SK-N-MC (cell line): ENCODE data around the gene ROBO2.

Experiments used
- DNase-seq: peaks from one replicate; pipeline ENCODE4 v3.0.0-alpha.2; 2011; ENCODE audit warnings: low read depth, low spot score
- H3K27ac ChIP-seq: fragments of 200-600 bp; sonication (generic); 2 replicates; pipeline ENCODE4 v1.5.1; 2016; ENCODE audit warnings: mixed run types
- H3K36me3 ChIP-seq: fragments of 200-600 bp; sonication (generic); 2 replicates; pipeline ENCODE4 v1.6.1; 2017; ENCODE audit warnings: antibody characterized with exemption, low read length, mixed read lengths; ENCODE audit not compliant: insufficient read depth
- H3K4me3 ChIP-seq: fragments of 200-600 bp; sonication (generic); 2 replicates; pipeline ENCODE4 v1.5.1; 2016
- H3K9ac ChIP-seq: fragments of 200-600 bp; sonication (generic); 2 replicates; pipeline ENCODE4 v1.8.0; 2017; ENCODE audit warnings: mixed run types, mixed read lengths; ENCODE audit not compliant: insufficient read length
- H3K9me3 ChIP-seq: fragments of 200-600 bp; sonication (generic); 2 replicates; pipeline ENCODE4 v1.6.1; 2017; ENCODE audit warnings: low read depth, mild to moderate bottlenecking, antibody characterized with exemption, low read length, moderate library complexity, mixed read lengths
- EZH2 ChIP-seq: fragments of 200-600 bp; sonication (generic); IDR thresholded peaks from one replicate; pipeline ENCODE4 v1.6.1; 2017; ENCODE audit warnings: antibody characterized with exemption
- FOXP2 ChIP-seq: optimal IDR thresholded peaks from 2 replicates; pipeline ENCODE3; 2011; ENCODE audit warnings: mild to moderate bottlenecking, moderate library complexity; ENCODE audit not compliant: insufficient read depth; ENCODE audit errors: extremely low read length, control extremely low read depth
- POLR2AphosphoS5 ChIP-seq: IDR thresholded peaks from 2 replicates; pipeline ENCODE4 v1.6.1; 2012; ENCODE audit warnings: mild to moderate bottlenecking, low read depth, low read length, borderline replicate concordance

ROBO2 gene

DNA sequence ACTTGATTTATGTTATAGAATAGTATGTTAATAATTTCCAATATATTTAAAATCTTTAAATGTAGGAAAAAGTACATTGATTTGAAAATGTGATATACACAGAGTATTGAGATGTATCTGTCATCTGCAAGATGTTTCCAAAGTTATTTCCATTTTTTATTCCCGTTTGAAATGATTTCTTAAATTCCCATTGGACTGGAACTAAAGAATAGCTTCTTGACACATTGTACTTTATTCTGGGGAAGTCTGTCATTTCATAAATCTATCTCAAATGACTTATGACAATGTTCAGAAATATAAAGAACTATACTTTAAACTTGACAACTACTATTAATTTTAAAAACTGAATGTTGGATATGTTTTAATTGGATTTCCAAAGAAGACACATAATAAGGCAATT is 489.6 kb downstream of the ROBO2 start:
- Histone ChIP-seq H3K9me3 (no peaks in the 10 kb centered on the region), H3K27ac (no peak overlapping the region), H3K36me3 (no peaks in the 10 kb centered on the region), H3K9ac (no peak overlapping the region), H3K4me3 (no peak overlapping the region)
- DNase-seq, result no peak
- no peak for TF ChIP-seq POLR2AphosphoS5
- no peak for TF ChIP-seq EZH2
- TF ChIP-seq FOXP2, result no peak

- no peak for TF ChIP-seq FOXP2
- TF ChIP-seq POLR2AphosphoS5, result no peak
- no peak for TF ChIP-seq EZH2
- Histone ChIP-seq H3K9ac (no peak overlapping the region), H3K9me3 (no peaks in the 10 kb centered on the region), H3K4me3 (no peak overlapping the region), H3K36me3 (no peaks in the 10 kb centered on the region), H3K27ac (no peak overlapping the region)
- no peak for DNase-seq
Measured at GRCh38 chr3:77530870-77531269, 491.0 kb downstream of the ROBO2 start.

DNA sequence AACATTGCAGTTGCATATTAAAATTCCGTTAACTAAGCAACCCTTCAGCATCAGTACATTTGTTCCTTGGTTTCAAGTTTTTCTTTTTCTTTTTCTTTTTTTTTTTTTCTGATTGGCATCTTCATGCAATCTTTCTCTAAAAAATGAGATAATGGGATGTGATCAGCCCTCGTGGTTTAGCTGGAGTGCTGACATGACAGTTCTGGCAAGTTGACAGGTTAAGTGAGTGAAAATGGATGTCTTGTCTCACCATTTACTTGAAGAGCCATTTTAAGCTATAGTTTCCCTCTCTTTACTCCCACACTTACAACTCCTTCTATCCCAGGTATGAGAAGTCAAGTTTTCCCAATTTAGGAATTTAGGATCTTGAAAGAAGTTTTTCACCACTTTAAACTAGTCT is 495.2 kb downstream of the ROBO2 start:
- no peak overlapping the region for H3K27ac ChIP-seq
- H3K9ac ChIP-seq, result no peak overlapping the region
- no peaks in the 10 kb centered on the region for H3K36me3 ChIP-seq
- no peak overlapping the region for H3K4me3 ChIP-seq
- no peak for TF ChIP-seq FOXP2
- no peak for TF ChIP-seq POLR2AphosphoS5
- TF ChIP-seq EZH2, result no peak
- no peaks in the 10 kb centered on the region for H3K9me3 ChIP-seq
- DNase-seq, result no peak

DNA sequence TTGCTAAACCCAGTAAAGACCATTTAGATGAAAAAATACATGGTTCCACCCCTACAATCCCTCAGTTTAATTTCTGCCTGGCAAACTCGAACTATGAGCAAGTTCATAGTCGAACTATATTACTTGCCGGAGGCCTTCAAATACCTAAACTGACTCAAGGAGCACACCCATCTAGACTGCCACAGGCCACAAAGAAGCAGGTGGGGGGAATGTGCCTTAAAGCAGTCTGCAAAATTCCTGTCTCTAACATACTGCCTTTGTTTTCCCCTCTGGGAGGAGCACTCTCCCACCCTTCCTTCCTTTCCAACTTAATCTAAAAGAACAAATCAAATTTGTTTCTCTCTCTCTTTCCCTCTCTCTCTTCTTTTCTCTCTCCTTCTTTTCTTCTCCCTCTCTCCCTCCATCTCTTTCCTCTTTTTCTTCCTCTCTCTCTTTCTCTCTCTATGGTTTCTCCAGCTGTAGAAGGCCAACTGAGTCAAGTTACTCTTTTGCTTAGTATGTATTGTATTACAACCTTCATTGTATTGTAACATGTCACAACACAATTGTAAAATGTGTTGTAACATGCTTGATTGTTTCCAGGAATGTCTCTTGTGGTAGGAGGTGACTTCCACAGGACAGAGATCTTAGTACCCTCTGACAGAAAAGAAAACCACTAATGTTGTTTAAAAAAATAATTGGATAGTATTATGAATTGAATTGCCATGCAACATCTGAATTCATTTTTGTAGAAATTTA is 496.3 kb downstream of the ROBO2 start:
- no peak for TF ChIP-seq FOXP2
- TF ChIP-seq EZH2, result no peak
- no peak for TF ChIP-seq POLR2AphosphoS5
- Histone ChIP-seq H3K9ac (no peak overlapping the region), H3K27ac (no peak overlapping the region), H3K36me3 (no peaks in the 10 kb centered on the region), H3K4me3 (no peak overlapping the region), H3K9me3 (no peaks in the 10 kb centered on the region)
- no peak for DNase-seq

DNA sequence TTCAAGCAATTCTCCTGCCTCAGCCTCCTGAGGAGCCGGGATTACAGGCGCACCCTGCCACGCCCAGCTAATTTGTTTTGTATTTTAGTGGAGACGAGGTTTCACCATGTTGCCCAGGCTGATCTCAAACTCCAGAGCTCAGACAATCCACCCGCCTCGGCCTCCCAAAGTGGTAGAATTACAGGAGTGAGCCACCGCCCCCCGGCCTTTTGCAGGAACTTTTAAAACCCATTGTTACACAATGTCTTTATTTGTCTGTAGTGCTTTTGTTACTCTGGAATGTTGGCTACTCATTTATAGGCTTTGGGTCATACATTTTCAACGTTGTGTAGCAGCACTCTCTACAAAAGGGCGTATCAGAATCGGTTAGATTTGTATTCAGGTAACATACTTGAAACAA is 499.1 kb downstream of the ROBO2 start:
- no peak for DNase-seq
- Histone ChIP-seq H3K9ac (no peak overlapping the region), H3K9me3 (no peaks in the 10 kb centered on the region), H3K36me3 (no peaks in the 10 kb centered on the region), H3K27ac (no peak overlapping the region), H3K4me3 (no peak overlapping the region)
- TF ChIP-seq EZH2 (no peak), FOXP2 (no peak), POLR2AphosphoS5 (no peak)

GRCh38 chr3:77539677-77540076 is 499.8 kb downstream of the ROBO2 start:
- no peak for TF ChIP-seq FOXP2
- TF ChIP-seq EZH2, result no peak
- no peak for TF ChIP-seq POLR2AphosphoS5
- no peak overlapping the region for H3K27ac ChIP-seq
- no peak overlapping the region for H3K4me3 ChIP-seq
- no peaks in the 10 kb centered on the region for H3K9me3 ChIP-seq
- H3K36me3 ChIP-seq, result no peaks in the 10 kb centered on the region
- H3K9ac ChIP-seq, result no peak overlapping the region
- no peak for DNase-seq

- no peak for DNase-seq
- H3K27ac ChIP-seq, result no peak overlapping the region
- H3K36me3 ChIP-seq, result no peaks in the 10 kb centered on the region
- no peak overlapping the region for H3K9ac ChIP-seq
- TF ChIP-seq FOXP2 (no peak), POLR2AphosphoS5 (no peak), EZH2 (no peak)
- H3K9me3 ChIP-seq, result no peaks in the 10 kb centered on the region
- H3K4me3 ChIP-seq, result no peak overlapping the region
Measured at GRCh38 chr3:77541203-77541922, 501.5 kb downstream of the ROBO2 start.

DNA sequence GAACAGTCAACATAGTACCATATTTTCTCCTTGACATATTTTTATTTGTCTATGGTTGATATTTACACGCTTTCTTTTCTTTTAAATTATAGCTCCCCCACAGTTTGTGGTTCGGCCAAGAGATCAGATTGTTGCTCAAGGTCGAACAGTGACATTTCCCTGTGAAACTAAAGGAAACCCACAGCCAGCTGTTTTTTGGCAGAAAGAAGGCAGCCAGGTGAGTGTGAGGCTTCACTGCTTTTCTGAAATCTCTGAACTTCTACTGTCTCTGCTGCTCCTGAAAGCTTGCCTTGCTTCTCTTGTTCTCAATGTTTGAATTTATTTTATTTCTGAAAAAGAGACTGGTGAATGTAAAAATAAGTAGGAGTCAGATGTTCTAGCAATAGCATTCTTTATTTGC is 506.3 kb downstream of the ROBO2 start:
- H3K36me3 ChIP-seq, result no peaks in the 10 kb centered on the region
- no peaks in the 10 kb centered on the region for H3K9me3 ChIP-seq
- no peak overlapping the region for H3K27ac ChIP-seq
- H3K9ac ChIP-seq, result no peak overlapping the region
- no peak for DNase-seq
- TF ChIP-seq EZH2 (no peak), POLR2AphosphoS5 (no peak), FOXP2 (no peak)
- H3K4me3 ChIP-seq, result no peak overlapping the region

DNA sequence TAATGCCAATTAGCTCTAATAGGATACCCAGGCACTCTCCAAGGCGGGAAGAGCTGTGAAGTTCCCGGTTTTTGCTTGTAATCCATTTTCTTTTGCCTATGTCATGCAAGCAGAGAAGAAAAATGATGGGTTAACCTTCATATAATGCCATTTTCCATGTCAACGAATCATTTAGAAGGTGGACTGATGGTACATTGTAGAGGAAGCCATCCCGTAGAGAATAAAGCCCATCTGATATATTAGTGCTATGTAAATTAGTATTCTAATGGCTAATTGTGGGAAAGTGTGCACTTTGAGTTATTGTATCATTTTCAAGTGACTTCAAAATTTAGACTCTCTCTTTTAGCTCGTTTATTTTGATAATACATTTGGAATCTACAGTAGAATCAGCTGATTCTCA is 509.1 kb downstream of the ROBO2 start:
- no peak overlapping the region for H3K9ac ChIP-seq
- H3K9me3 ChIP-seq, result no peaks in the 10 kb centered on the region
- TF ChIP-seq EZH2 (no peak), POLR2AphosphoS5 (no peak), FOXP2 (no peak)
- H3K36me3 ChIP-seq, result no peaks in the 10 kb centered on the region
- H3K4me3 ChIP-seq, result no peak overlapping the region
- H3K27ac ChIP-seq, result no peak overlapping the region
- no peak for DNase-seq
